HepG2 (cell line): ENCODE results near the gene CPSF7. TPM values are rescaled to one million over a fixed set of nuclear protein-coding genes. Genes with fewer than 3 reads are reported as not detected.

Experiments
- ATAC-seq: fragments of 200-7000 bp; cut with Tn5 transposase; 3 replicates; pipeline ENCODE4 v1.9.1; 2020; ENCODE audit warnings: mild to moderate bottlenecking, moderate library complexity
- BruUV-seq: library from RNA; stranded (reverse); fragments of 400-500 nt; replicated peaks from 2 replicates; lab custom pipeline; 2021; lab: Mats Ljungman, UMichigan
- CTCF ChIA-PET: fragments of 300-600 bp; formaldehyde crosslinking; extraction: SDS; loops from one replicate; lab custom pipeline; 2021; ENCODE audit warnings: low total read pairs, inconsistent platforms, low intra/inter-chr PET ratio; lab: Yijun Ruan, JAX
- POLR2A ChIA-PET: fragments of 350-600 bp; sonication (Branson Sonifier 250); formaldehyde crosslinking; loops from one replicate; lab custom pipeline; 2020; ENCODE audit warnings: antibody characterized with exemption, inconsistent platforms; lab: Yijun Ruan, JAX
- DNase-seq: peaks from one replicate; pipeline ENCODE4 v3.0.0-alpha.2; 2015; ENCODE audit warnings: low spot score
- FAIRE-seq: peaks from 3 replicates; lab custom pipeline; 2011; peaks lifted over from hg19 to GRCh38; lab: Jason Lieb, UNC
- H2AFZ ChIP-seq: one replicate; pipeline ENCODE4 v1.6.1; 2011; ENCODE audit warnings: low read length, inconsistent platforms
- H3K27ac ChIP-seq: fragments of 300-600 bp; 3 replicates; pipeline ENCODE4 v1.8.0; 2011; ENCODE audit warnings: mixed run types, mild to moderate bottlenecking, mixed read lengths, low read length, inconsistent platforms; ENCODE audit not compliant: insufficient read depth; ENCODE audit errors: extremely low read length
- H3K27me3 ChIP-seq, 2 experiments: fragments of 200-600 bp in 1 of 2; 2 replicates in 1 of 2; 3 replicates in 1 of 2; pipeline versions ENCODE4 v1.6.0 to v1.8.0; 2011; ENCODE audit warnings: low read length in 2 of 2, mild to moderate bottlenecking in 2 of 2, moderate library complexity in 2 of 2, inconsistent platforms in 1 of 2; ENCODE audit not compliant: insufficient read depth in 2 of 2, control insufficient read depth in 1 of 2
- H3K36me3 ChIP-seq, 2 experiments: fragments of 200-600 bp in 1 of 2; replicated peaks in 1 of 2; 2 replicates in 1 of 2; 3 replicates in 1 of 2; pipeline versions ENCODE4 v1.5.1 to v1.8.0; 2011; ENCODE audit warnings: low read length in 2 of 2, inconsistent platforms in 1 of 2; ENCODE audit not compliant: insufficient read depth in 2 of 2, control insufficient read depth in 1 of 2
- H3K4me1 ChIP-seq: 2 replicates; pipeline ENCODE4 v1.5.1; 2012; ENCODE audit warnings: low read length, inconsistent platforms; ENCODE audit not compliant: insufficient read depth
- H3K4me2 ChIP-seq: 2 replicates; pipeline ENCODE4 v1.6.0; 2011; ENCODE audit warnings: low read depth, low read length, inconsistent platforms
- H3K4me3 ChIP-seq, 3 experiments: fragments of 200-600 bp in 1 of 3; sonication (generic), shearing (Covaris generic) in 1 of 3; replicated peaks in 1 of 3; 2 replicates each; pipeline ENCODE4 v1.5.1; 2011 to 2016; ENCODE audit warnings: low read length in 3 of 3, inconsistent platforms in 2 of 3, low read depth in 2 of 3, mild to moderate bottlenecking in 2 of 3, control low read depth in 1 of 3, mixed read lengths in 1 of 3; ENCODE audit not compliant: insufficient read depth in 1 of 3
- H3K79me2 ChIP-seq: one replicate; pipeline ENCODE4 v1.6.1; 2011; ENCODE audit warnings: low read length, inconsistent platforms; ENCODE audit not compliant: insufficient read depth
- H3K9ac ChIP-seq: 2 replicates; pipeline ENCODE4 v1.6.0; 2011; ENCODE audit warnings: mild to moderate bottlenecking, low read depth, low read length, inconsistent platforms; ENCODE audit not compliant: insufficient read depth
- H3K9me3 ChIP-seq: 2 replicates; pipeline ENCODE4 v1.5.1; 2012; ENCODE audit warnings: mild to moderate bottlenecking, low read length
- H4K20me1 ChIP-seq: 2 replicates; pipeline ENCODE4 v1.6.0; 2011; ENCODE audit warnings: inconsistent platforms, mild to moderate bottlenecking, low read length, moderate library complexity; ENCODE audit not compliant: insufficient read depth
- BATF2 ChIP-seq: sonication (generic); formaldehyde crosslinking; IDR thresholded peaks from 2 replicates; pipeline ENCODE4 v1.8.0; 2022; ENCODE audit warnings: mild to moderate bottlenecking, missing genetic modification reagents, moderate library complexity
- GABPB1 ChIP-seq: IDR thresholded peaks from 2 replicates; pipeline ENCODE4 v1.6.1; 2016; ENCODE audit warnings: mild to moderate bottlenecking, missing genetic modification reagents, moderate library complexity, missing compliant biosample characterization
- GTF3A ChIP-seq: sonication (generic); formaldehyde crosslinking; conservative IDR thresholded peaks from 2 replicates; pipeline ENCODE4 v1.4.0; 2020; ENCODE audit warnings: mild to moderate bottlenecking, missing genetic modification reagents
- KDM2A ChIP-seq: sonication (generic); formaldehyde crosslinking; IDR thresholded peaks from 2 replicates; pipeline ENCODE4 v1.4.0; 2020; ENCODE audit warnings: low read depth, missing genetic modification reagents, borderline replicate concordance
- MAFK ChIP-seq, 2 experiments: IDR thresholded peaks in 1 of 2; conservative IDR thresholded peaks in 1 of 2; 2 replicates each; pipeline ENCODE4 v1.6.1; 2011; ENCODE audit warnings: improper control_type of control experiment in 2 of 2, low read length in 2 of 2
- MLLT10 ChIP-seq: sonication (generic); formaldehyde crosslinking; IDR thresholded peaks from 2 replicates; pipeline ENCODE4 v1.4.0; 2020; ENCODE audit warnings: missing genetic modification reagents
- NONO ChIP-seq, 2 experiments: fragments of 450-650 bp in 1 of 2; sonication (generic) in 1 of 2; formaldehyde crosslinking in 1 of 2; IDR thresholded peaks in 1 of 2; conservative IDR thresholded peaks in 1 of 2; 2 replicates each; pipeline versions ENCODE4 v1.6.1 to v1.8.0; 2017 to 2022; ENCODE audit warnings: mild to moderate bottlenecking in 1 of 2, missing genetic modification reagents in 1 of 2, moderate library complexity in 1 of 2
- RCOR2 ChIP-seq: IDR thresholded peaks from 2 replicates; pipeline ENCODE4 v1.6.1; 2016; ENCODE audit warnings: missing biosample characterization, missing genetic modification reagents
- SRY ChIP-seq: sonication (generic); formaldehyde crosslinking; IDR thresholded peaks from 2 replicates; pipeline ENCODE4 v1.8.0; 2022; ENCODE audit warnings: mild to moderate bottlenecking, missing genetic modification reagents
- TIGD3 ChIP-seq: sonication (generic); formaldehyde crosslinking; IDR thresholded peaks from 2 replicates; pipeline ENCODE4 v1.5.1; 2020; ENCODE audit warnings: mild to moderate bottlenecking, missing genetic modification reagents, borderline replicate concordance
- TRAFD1 ChIP-seq: sonication (generic); formaldehyde crosslinking; IDR thresholded peaks from 2 replicates; pipeline ENCODE4 v1.5.1; 2020; ENCODE audit warnings: missing genetic modification reagents, mild to moderate bottlenecking, borderline replicate concordance
- ZNF501 ChIP-seq: sonication (generic); formaldehyde crosslinking; IDR thresholded peaks from 2 replicates; pipeline ENCODE4 v1.5.1; 2020; ENCODE audit warnings: mild to moderate bottlenecking, moderate library complexity, missing genetic modification reagents
- ZNF513 ChIP-seq: sonication (generic); formaldehyde crosslinking; conservative IDR thresholded peaks from 2 replicates; pipeline ENCODE4 v1.5.0; 2020; ENCODE audit warnings: missing genetic modification reagents
- ZNF709 ChIP-seq: sonication (generic); formaldehyde crosslinking; IDR thresholded peaks from 2 replicates; pipeline ENCODE4 v1.5.0; 2020; ENCODE audit warnings: mild to moderate bottlenecking, missing genetic modification reagents
- ZNF761 ChIP-seq: sonication (generic); formaldehyde crosslinking; conservative IDR thresholded peaks from 2 replicates; pipeline ENCODE4 v1.4.0; 2020; ENCODE audit warnings: mild to moderate bottlenecking, missing genetic modification reagents
- WGBS: methylation state at CpG from one replicate; pipeline ENCODE4 v1.1.6; 2017; ENCODE audit warnings: low lambda C conversion rate; 5-methylcytosine and 5-hydroxymethylcytosine counted together
- in situ Hi-C: cut with HindIII; loops from 2 replicates; pipeline ENCODE4 v1.10.0; 2017; ENCODE audit warnings: low pct_unique_long_range_greater_than_20kb; ENCODE audit not compliant: extremely low pct_ligation_motif_present
- intact Hi-C: fragments of 100-400 bp; cut with micrococcal nuclease; formaldehyde crosslinking; loops from one replicate; pipeline ENCODE4 v1.10.0; 2022; ENCODE audit not compliant: unreplicated experiment
- polyA plus RNA-seq, 8 experiments: library from polyadenylated mRNA; depleted of rRNA in 3 of 8; stranded (reverse) in 7 of 8; unstranded in 1 of 8; fragments of >200 nt; fragmentation: Illumina TruSeq in 4 of 8; extraction: Trizol in 4 of 8; gene quantifications; 2 replicates each; pipeline versions ENCODE4 v1.2.1 to v1.2.3, GENCODE V29; 2011 to 2016; ENCODE audit warnings: low read depth in 4 of 8, missing spikeins in 1 of 8, mixed read lengths in 1 of 8; ENCODE audit not compliant: insufficient read depth in 1 of 8
- total RNA-seq, 5 experiments: library from RNA; depleted of rRNA; stranded (reverse); fragments of >200 nt; fragmentation: Illumina TruSeq; extraction: Trizol; gene quantifications; 2 replicates each; pipeline ENCODE4 v1.2.3, GENCODE V29; 2016; ENCODE audit warnings: low read depth in 1 of 5

The CPSF7 gene
- total and polyA plus RNA-seq, 2 of the 13 experiments (the other 11 are each of a cell fraction or from before 2014, with no cell fraction given) = 34.1 to 36.8 TPM

- no peak for TF ChIP-seq TIGD3 (CRISPR knock-in tag)
- TF ChIP-seq BATF2 (CRISPR knock-in tag) = no peak
These were observed 23.7 kb downstream of the CPSF7 start (continued) for GRCh38 chr11:61406067-61406466.

GRCh38 chr11:61404641-61405040, 25.1 kb downstream of the CPSF7 start:
- Histone ChIP-seq H3K79me2 (no peaks in the 10 kb centered on the region), H3K9ac (no peak overlapping the region), H3K4me3 (no peak overlapping the region), H3K27me3 (no peaks in the 10 kb centered on the region), H3K4me1 (no peaks in the 10 kb centered on the region), H4K20me1 (no peaks in the 10 kb centered on the region), H2AFZ (no peak overlapping the region), H3K27ac (no peak overlapping the region), H3K4me2 (no peak overlapping the region), H3K36me3 (peaks cover 36 to 64% of the 10 kb centered on the region in 2 experiments), H3K9me3 (no peaks in the 10 kb centered on the region)
- TF ChIP-seq TRAFD1 (CRISPR knock-in tag) = no peak
- no peak for TF ChIP-seq ZNF501 (CRISPR knock-in tag)
- TF ChIP-seq NONO (IDR thresholded peaks at IDR 0.05) = no peak
- no peak for TF ChIP-seq NONO (CRISPR knock-in tag; conservative IDR thresholded peaks at IDR 0.05)
- no peak for TF ChIP-seq RCOR2 (CRISPR knock-in tag)
- no peak for TF ChIP-seq GABPB1 (CRISPR knock-in tag)
- no peak for TF ChIP-seq SRY (CRISPR knock-in tag)
- TF ChIP-seq KDM2A (CRISPR knock-in tag) = no peak
- TF ChIP-seq ZNF513 (CRISPR knock-in tag) = no peak
- no peak for TF ChIP-seq ZNF761 (CRISPR knock-in tag)
- TF ChIP-seq MAFK (conservative IDR thresholded peaks at IDR 0.05 in 1 of 2, IDR thresholded peaks at IDR 0.05 in 1 of 2; ENCODE audit: low read length in 2 of 2) = no peak
- TF ChIP-seq GTF3A = no peak
- no peak for TF ChIP-seq ZNF709 (CRISPR knock-in tag)
- TF ChIP-seq MLLT10 = no peak
- WGBS = 98% methylated on average over 4 of the region's 4 CpGs
- intact Hi-C loops (no loop called here), in situ Hi-C loops (no loop called here)
- no peak for FAIRE-seq
- no peak for ATAC-seq
- DNase-seq = no peak
- ChIA-PET POLR2A (no interaction called here), CTCF (no interaction called here)
- BruUV-seq = no TSS peak
